HG02798 (cell line): Measurements from ENCODE around the gene MKS1.

Experiments
- ATAC-seq: cut with Tn5 transposase; IDR thresholded peaks from one replicate; pipeline ENCODE4 v1.9.1; 2021; ENCODE audit warnings: mild to moderate bottlenecking; ENCODE audit not compliant: unreplicated experiment, poor library complexity

MKS1 gene

DNA sequence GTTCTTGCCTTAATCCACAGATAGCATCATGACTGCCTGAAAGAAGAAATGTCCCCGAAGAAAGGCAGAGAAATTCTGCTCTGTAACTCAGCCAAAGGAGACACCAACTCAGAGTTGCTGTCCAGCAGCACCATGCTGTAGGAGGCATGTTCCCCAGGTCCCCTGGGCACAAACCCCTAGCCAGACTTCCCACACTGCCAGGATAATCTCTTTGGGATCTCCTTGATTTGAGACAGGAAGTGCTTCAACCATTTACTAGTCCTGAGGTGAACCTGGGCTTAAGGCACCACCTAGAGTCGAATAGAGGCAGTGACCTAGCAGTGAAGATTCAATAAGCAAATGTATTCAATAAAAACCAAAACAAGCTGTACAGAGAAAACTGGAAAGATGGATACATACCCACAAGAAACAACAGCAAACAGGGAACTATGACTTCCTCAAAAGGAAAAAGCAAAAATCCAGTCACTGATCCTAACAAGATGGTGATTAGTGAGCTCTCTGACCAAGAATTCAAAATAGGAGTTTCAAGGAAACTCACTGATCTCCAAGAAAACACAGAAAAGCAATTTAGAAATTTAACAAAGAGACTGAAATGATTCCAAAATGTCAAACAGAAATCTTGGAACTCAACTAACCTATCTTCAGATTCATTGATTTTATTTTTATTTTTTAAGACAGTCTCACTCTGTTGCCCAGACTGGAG is 46.5 kb downstream of the MKS1 start:
- ATAC-seq = no peak

GRCh38 chr17:58170622-58171021 is 48.4 kb downstream of the MKS1 start:
- no peak for ATAC-seq

GRCh38 chr17:58166682-58167081 is 52.4 kb downstream of the MKS1 start, which contains the start of gene OR4D2:
Gene OR4D2, plus strand, starts transcription at chr17:58166982. Its CDS starts 2,674 bp downstream, at chr17:58169656.
- ATAC-seq = no peak

GRCh38 chr17:58165981-58166380 is 53.1 kb downstream of the MKS1 start:
- ATAC-seq = no peak

DNA sequence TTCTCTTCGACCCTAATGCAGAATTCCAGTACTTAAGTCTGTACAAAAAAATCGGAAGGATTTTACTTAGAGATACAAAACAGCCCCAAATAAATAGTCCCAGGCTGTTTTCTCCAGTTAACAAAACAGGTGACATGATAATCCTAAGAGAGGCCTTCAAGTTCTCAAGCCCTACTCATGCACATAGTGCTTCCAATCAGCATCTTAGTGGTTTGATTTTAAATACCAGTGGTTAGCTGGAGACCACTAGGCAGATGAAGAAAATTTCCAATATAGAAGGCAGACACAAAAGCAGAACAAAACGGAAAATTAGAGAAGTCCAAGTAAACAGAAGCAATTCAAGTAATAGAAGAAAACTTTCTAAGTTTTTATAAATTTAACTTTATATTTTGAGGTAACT is 57.5 kb downstream of the MKS1 start:
- ATAC-seq = no peak

DNA sequence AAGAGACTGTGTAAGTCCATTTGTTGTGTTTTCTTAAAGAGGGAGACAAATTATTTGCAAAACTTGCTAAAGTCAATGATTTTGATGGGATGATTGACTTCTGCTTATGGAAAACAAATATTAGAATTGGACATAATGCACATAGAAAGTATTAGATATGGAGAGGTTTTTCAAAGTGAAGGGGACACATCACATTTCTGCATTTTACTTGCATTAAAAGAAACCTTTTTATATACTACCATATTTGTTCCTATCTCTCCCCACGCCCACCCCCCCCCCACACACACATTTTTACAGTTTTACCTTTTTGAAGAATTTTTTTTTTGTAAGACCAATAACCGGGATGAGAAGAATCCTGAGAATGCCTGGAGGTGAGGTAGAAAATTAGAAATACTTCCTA is 60.9 kb downstream of the MKS1 start:
- no peak for ATAC-seq

- no peak for ATAC-seq
These were observed 61.9 kb downstream of the MKS1 start for GRCh38 chr17:58156839-58157803.
